OCI-LY7 (cell line): Measurements from ENCODE around the gene CDCA7L.

Experiments used
- CTCF ChIP-seq: fragments of 200-600 bp; sonication (generic); conservative IDR thresholded peaks from 2 replicates; pipeline ENCODE4 v1.5.1; 2014; ENCODE audit warnings: mild to moderate bottlenecking, antibody characterized with exemption, low read length, moderate library complexity, mixed read lengths
- EZH2phosphoT487 ChIP-seq: fragments of 200-600 bp; sonication (generic); IDR thresholded peaks from 2 replicates; pipeline ENCODE4 v1.6.1; 2018; ENCODE audit warnings: low read depth, borderline replicate concordance, mild to moderate bottlenecking, mixed run types, antibody characterized with exemption, low read length, moderate library complexity, mixed read lengths

GRCh38 chr7:21887779-21888178, 57.9 kb downstream of the CDCA7L start:
- no peak for TF ChIP-seq CTCF
- no peak for TF ChIP-seq EZH2phosphoT487
